Naive thymus-derived CD8-positive, alpha-beta T cell (primary cell): ENCODE measurements around the gene HDGF. TPM values are rescaled to one million over a fixed set of nuclear protein-coding genes. Genes with fewer than 3 reads are reported as not detected.

Experiments
- ATAC-seq, 2 donors: fragments of 150-1000 bp; cut with Tn5 transposase in 1 of 2; sonication (Bioruptor Pico), chemical (Tn5 transposase) in 1 of 2; 1 replicate in 1 of 2; 2 replicates in 1 of 2; pipeline ENCODE4 v1.10.0; 2021; ENCODE audit warnings: mild to moderate bottlenecking in 2 of 2, moderate library complexity in 2 of 2
- POLR2A ChIA-PET: fragments of 350-600 bp; sonication (Branson Sonifier 250); formaldehyde crosslinking; loops from one replicate; lab custom pipeline; 2021; ENCODE audit warnings: antibody characterized with exemption; lab: Charles Lee
- DNase-seq, 10 donors: peaks; one replicate each; pipeline versions ENCODE4 v3.0.0 to v3.0.0-alpha.2; 2020 to 2022
- H3K27ac Mint-ChIP-seq, 10 donors: one replicate each; pipeline ENCODE4 v1.8.0; 2020 to 2022; ENCODE audit warnings: mild to moderate bottlenecking in 10 of 10, mixed read lengths in 10 of 10, moderate library complexity in 4 of 10, inconsistent platforms in 1 of 10
- H3K27me3 Mint-ChIP-seq, 5 donors: one replicate each; pipeline ENCODE4 v1.8.0; 2021 to 2022; ENCODE audit warnings: mixed read lengths in 5 of 5
- H3K36me3 Mint-ChIP-seq, 3 donors: one replicate each; pipeline ENCODE4 v1.8.0; 2020 to 2022; ENCODE audit warnings: mixed read lengths in 3 of 3, mild to moderate bottlenecking in 2 of 3, inconsistent platforms in 1 of 3
- H3K4me1 Mint-ChIP-seq, 4 donors: one replicate each; pipeline ENCODE4 v1.8.0; 2021 to 2022; ENCODE audit warnings: mixed read lengths in 4 of 4
- H3K4me3 Mint-ChIP-seq, 10 donors: one replicate each; pipeline ENCODE4 v1.8.0; 2020 to 2022; ENCODE audit warnings: mild to moderate bottlenecking in 10 of 10, mixed read lengths in 10 of 10, moderate library complexity in 6 of 10, inconsistent platforms in 1 of 10
- H3K9me3 Mint-ChIP-seq, 9 donors: one replicate each; pipeline ENCODE4 v1.8.0; 2020 to 2022; ENCODE audit warnings: mixed read lengths in 9 of 9, mild to moderate bottlenecking in 3 of 9, inconsistent platforms in 1 of 9, moderate library complexity in 1 of 9
- polyA plus RNA-seq, 3 donors: library from polyadenylated mRNA; unstranded; fragments of 300-500 nt; fragmentation: Illumina TruSeq; gene quantifications; one replicate each; pipeline ENCODE4 v1.2.3, GENCODE V29; 2021
- total RNA-seq, 8 experiments: library from RNA in 2 of 8; stranded (reverse) in 2 of 8; gene quantifications; one replicate each; pipeline ENCODE4 v1.2.3 and lab custom pipeline; 2021 to 2026

The HDGF gene
- total and polyA plus RNA-seq, 5 experiments from 2014 or later: 25.0 to 103 (median 50.1) TPM

- Mint-ChIP-seq H3K4me3 (peak overlapping the region; percentile 81 to 97 (median 92)), H3K27ac (peak overlapping the region; percentile 84 to 97 (median 94)), H3K27me3 (no peaks in the 10 kb centered on the region), H3K9me3 (no peaks in the 10 kb centered on the region), H3K36me3 (peaks cover 0 to 2% (median 0%) of the 10 kb centered on the region in 3 donors), H3K4me1 (peaks cover 36 to 70% (median 61%) of the 10 kb centered on the region in 4 donors)
- DNase-seq (peak in 5 of 10 donors; percentile 24 to 58 (median 48)), ATAC-seq (peak; percentile 43)
- POLR2A ChIA-PET: interaction anchor here (0.6 to 4.4 kb wide), 13 partner anchors 9 to 250 kb away, joined by 3 to 70 read pairs (median 6); partner anchors contain the start of genes ISG20L2, MEF2D, METTL25B and MRPL24
Observed at GRCh38 chr1:156750711-156751450, 594 bp downstream of the HDGF start.

GRCh38 chr1:156750191-156750672, 1.2 kb downstream of the HDGF start:
- Mint-ChIP-seq H3K4me3 (peak overlapping the region; percentile 81 to 97 (median 92)), H3K4me1 (peaks cover 39 to 73% (median 66%) of the 10 kb centered on the region in 4 donors), H3K27me3 (no peaks in the 10 kb centered on the region), H3K9me3 (no peaks in the 10 kb centered on the region), H3K27ac (peak overlapping the region; percentile 84 to 97 (median 94)), H3K36me3 (peaks cover 0 to 9% (median 0%) of the 10 kb centered on the region in 3 donors)
- DNase-seq: peak in 1 of 10 donors; percentile 21
- ATAC-seq: no peak
- POLR2A ChIA-PET: interaction anchor here (0.9 to 4.4 kb wide), 5 partner anchors 9 to 50 kb away, joined by 3 to 70 read pairs (median 48); partner anchors contain the start of genes ISG20L2, METTL25B, MRPL24 and PRCC

- Mint-ChIP-seq H3K36me3 (peaks cover 0 to 12% (median 2%) of the 10 kb centered on the region in 3 donors), H3K9me3 (no peaks in the 10 kb centered on the region), H3K4me1 (peaks cover 35 to 75% (median 71%) of the 10 kb centered on the region in 4 donors), H3K4me3 (peak overlapping the region; percentile 81 to 97 (median 92)), H3K27me3 (no peaks in the 10 kb centered on the region), H3K27ac (peak overlapping the region; percentile 84 to 97 (median 94))
- DNase-seq (no peak), ATAC-seq (no peak)
- POLR2A ChIA-PET: interaction anchor here (0.8 to 4.4 kb wide), 4 partner anchors 8 to 68 kb away, joined by 3 to 70 read pairs (median 26); partner anchors contain the start of genes ISG20L2, METTL25B and MRPL24
Observed at GRCh38 chr1:156749419-156750118, 1.9 kb downstream of the HDGF start.

- ATAC-seq: no peak
- H3K4me3 Mint-ChIP-seq: peak overlapping the region; percentile 81 to 97 (median 92)
Observed at GRCh38 chr1:156748670-156749418, 2.6 kb downstream of the HDGF start.

GRCh38 chr1:156747742-156748669, 3.5 kb downstream of the HDGF start:
- Mint-ChIP-seq H3K27ac (peak overlapping the region; percentile 84 to 97 (median 92)), H3K4me3 (peak overlapping the region; percentile 81 to 97 (median 92)), H3K9me3 (no peaks in the 10 kb centered on the region), H3K27me3 (no peaks in the 10 kb centered on the region), H3K36me3 (peaks cover 0 to 22% (median 2%) of the 10 kb centered on the region in 3 donors), H3K4me1 (peaks cover 38 to 68% (median 66%) of the 10 kb centered on the region in 4 donors)
- DNase-seq (no peak), ATAC-seq (no peak)
- POLR2A ChIA-PET: interaction anchor here (0.9 to 1.5 kb wide), 6 partner anchors 8 to 21 kb away, joined by 3 to 8 read pairs (median 4); partner anchors contain the start of genes ISG20L2, METTL25B and PRCC

More at GRCh38 chr1:156748670-156749418, 2.6 kb downstream of the HDGF start:
- POLR2A ChIA-PET: interaction anchor here (0.8 kb wide), 1 partner anchor 69 kb away, joined by 3 read pairs; no protein-coding TSS in a partner anchor
- H3K36me3 Mint-ChIP-seq: peaks cover 0 to 16% (median 2%) of the 10 kb centered on the region in 3 donors
- no peaks in the 10 kb centered on the region for H3K27me3 Mint-ChIP-seq
- H3K9me3 Mint-ChIP-seq: no peaks in the 10 kb centered on the region
- DNase-seq: no peak
- H3K27ac Mint-ChIP-seq: peak overlapping the region; percentile 84 to 97 (median 92)
- H3K4me1 Mint-ChIP-seq: peaks cover 38 to 75% (median 71%) of the 10 kb centered on the region in 4 donors

GRCh38 chr1:156746728-156747631, 4.5 kb downstream of the HDGF start:
- Mint-ChIP-seq H3K27me3 (no peaks in the 10 kb centered on the region), H3K27ac (peak overlapping the region; percentile 80 to 97 (median 90)), H3K9me3 (no peaks in the 10 kb centered on the region), H3K4me1 (peaks cover 37 to 66% (median 60%) of the 10 kb centered on the region in 4 donors), H3K36me3 (peaks cover 0 to 26% (median 2%) of the 10 kb centered on the region in 3 donors), H3K4me3 (peak overlapping the region; percentile 68 to 97 (median 92))
- ATAC-seq: peak in 1 of 2 donors; percentile 5
- peak in 9 of 10 donors; percentile 46 to 85 (median 61) for DNase-seq
- POLR2A ChIA-PET: interaction anchor here (0.9 to 1.5 kb wide), 7 partner anchors 9 to 20 kb away, joined by 3 to 8 read pairs (median 4); partner anchors contain the start of genes ISG20L2, METTL25B and PRCC

- Mint-ChIP-seq H3K36me3 (peaks cover 0 to 27% (median 3%) of the 10 kb centered on the region in 3 donors), H3K4me3 (peak overlapping the region; percentile 32 to 93 (median 74)), H3K27ac (peak overlapping the region; percentile 65 to 97 (median 86)), H3K27me3 (no peaks in the 10 kb centered on the region), H3K4me1 (peaks cover 41 to 72% (median 66%) of the 10 kb centered on the region in 4 donors), H3K9me3 (peaks cover 0 to under 1% (median 0%) of the 10 kb centered on the region in 9 donors)
- DNase-seq (no peak), ATAC-seq (no peak)
- POLR2A ChIA-PET: interaction anchor here (1.4 to 1.5 kb wide), 2 partner anchors 16 to 18 kb away, joined by 4 to 5 read pairs; partner anchors contain the start of genes ISG20L2 and METTL25B
Observed at GRCh38 chr1:156746406-156746727, 5.1 kb downstream of the HDGF start.

- H3K27me3 Mint-ChIP-seq: no peaks in the 10 kb centered on the region
- POLR2A ChIA-PET: interaction anchor here (0.6 to 1.4 kb wide), 2 partner anchors 11 to 18 kb away, joined by 4 read pairs; partner anchors contain the start of genes ISG20L2 and METTL25B
- H3K4me3 Mint-ChIP-seq: peak overlapping the region in 9 of 10 donors; percentile 32 to 86 (median 70)
- peaks cover 0 to 27% (median 4%) of the 10 kb centered on the region in 3 donors for H3K36me3 Mint-ChIP-seq
- H3K27ac Mint-ChIP-seq: peak overlapping the region; percentile 9 to 97 (median 86)
- DNase-seq: no peak
- H3K4me1 Mint-ChIP-seq: peaks cover 44 to 76% (median 70%) of the 10 kb centered on the region in 4 donors
- H3K9me3 Mint-ChIP-seq: peaks cover 0 to 2% (median 0%) of the 10 kb centered on the region in 9 donors
- no peak for ATAC-seq
Observed at GRCh38 chr1:156745881-156746280, 5.6 kb downstream of the HDGF start.

GRCh38 chr1:156744786-156745419, 6.6 kb downstream of the HDGF start:
- DNase-seq: no peak
- Mint-ChIP-seq H3K36me3 (peaks cover 0 to 27% (median 4%) of the 10 kb centered on the region in 3 donors), H3K27me3 (no peaks in the 10 kb centered on the region), H3K4me1 (peaks cover 42 to 74% (median 72%) of the 10 kb centered on the region in 4 donors), H3K4me3 (peak overlapping the region in 1 of 10 donors; percentile 52), H3K9me3 (peaks cover 0 to 2% (median 0%) of the 10 kb centered on the region in 9 donors), H3K27ac (peak overlapping the region; percentile 17 to 94 (median 82))
- POLR2A ChIA-PET: no interaction called here
- no peak for ATAC-seq
